Panc1 (cell line): ENCODE data around the gene LRRC37B. TPM values are rescaled to one million over a fixed set of nuclear protein-coding genes. Genes with fewer than 3 reads are reported as not detected.

Source experiments
- ATAC-seq: fragments of 200-7000 bp; cut with Tn5 transposase; 2 replicates; pipeline ENCODE4 v1.9.1; 2020; ENCODE audit warnings: mild to moderate bottlenecking, moderate library complexity
- BruUV-seq: library from RNA; stranded (reverse); fragments of 400-500 nt; replicated peaks from 2 replicates; lab custom pipeline; 2021; lab: Mats Ljungman, UMichigan
- CTCF ChIA-PET: fragments of 300-600 bp; sonication (Branson Sonifier 250); formaldehyde crosslinking; loops from one replicate; lab custom pipeline; 2022; ENCODE audit warnings: antibody characterized with exemption; lab: Charles Lee
- POLR2A ChIA-PET: fragments of 300-600 bp; sonication (Branson Sonifier 250); formaldehyde crosslinking; loops from one replicate; lab custom pipeline; 2022; ENCODE audit warnings: antibody characterized with exemption; lab: Charles Lee
- DNase-seq: peaks from one replicate; pipeline ENCODE4 v3.0.0-alpha.2; 2010; ENCODE audit warnings: low read depth, low spot score
- H3K27ac ChIP-seq: 2 replicates; pipeline ENCODE4 v1.5.1; 2011; ENCODE audit warnings: mild to moderate bottlenecking, low read length, inconsistent platforms
- H3K27me3 ChIP-seq: fragments of 200-500 bp; sonication (Bioruptor generic); 2 replicates; pipeline ENCODE4 v1.6.0; 2014; ENCODE audit warnings: low read length, inconsistent platforms; ENCODE audit not compliant: control insufficient read depth, insufficient read depth
- H3K36me3 ChIP-seq: fragments of 200-500 bp; sonication (Bioruptor generic); 2 replicates; pipeline ENCODE4 v1.5.1; 2014; ENCODE audit warnings: inconsistent platforms, mild to moderate bottlenecking, low read length, moderate library complexity; ENCODE audit not compliant: control insufficient read depth, insufficient read depth
- H3K4me1 ChIP-seq: 2 replicates; pipeline ENCODE4 v1.5.1; 2011; ENCODE audit warnings: inconsistent platforms, mild to moderate bottlenecking, low read length, moderate library complexity; ENCODE audit not compliant: control insufficient read depth, insufficient read depth
- H3K4me3 ChIP-seq, 2 experiments: 2 replicates each; pipeline ENCODE4 v1.5.1; 2011 to 2012; ENCODE audit warnings: low read depth in 2 of 2, low read length in 2 of 2, mild to moderate bottlenecking in 2 of 2, inconsistent platforms in 1 of 2, moderate library complexity in 1 of 2
- H3K9me3 ChIP-seq: fragments of 200-500 bp; sonication (Bioruptor generic); 2 replicates; pipeline ENCODE4 v1.5.1; 2014; ENCODE audit warnings: low read depth, mild to moderate bottlenecking, inconsistent platforms, low read length, moderate library complexity; ENCODE audit not compliant: control insufficient read depth, insufficient read depth
- POLR2AphosphoS5 ChIP-seq: IDR thresholded peaks from 2 replicates; pipeline ENCODE4 v1.6.1; 2012; ENCODE audit warnings: mild to moderate bottlenecking, low read depth, low read length, moderate library complexity
- SIN3A ChIP-seq: IDR thresholded peaks from 2 replicates; pipeline ENCODE4 v1.6.1; 2012; ENCODE audit warnings: low read depth, mild to moderate bottlenecking, low read length, moderate library complexity, borderline replicate concordance; ENCODE audit not compliant: insufficient read depth
- TCF7L2 ChIP-seq: IDR thresholded peaks from 2 replicates; pipeline ENCODE4 v1.6.1; 2011; ENCODE audit warnings: mild to moderate bottlenecking, low read depth, low read length, inconsistent platforms
- in situ Hi-C: cut with HindIII; loops from 2 replicates; pipeline ENCODE4 v1.10.0; 2016; ENCODE audit warnings: low sequenced_read_pairs, low pct_unique_long_range_greater_than_20kb
- intact Hi-C: fragments of 100-400 bp; cut with micrococcal nuclease; formaldehyde crosslinking; loops from one replicate; pipeline ENCODE4 v1.10.0; 2022; ENCODE audit not compliant: unreplicated experiment
- total RNA-seq: library from RNA; stranded (reverse); gene quantifications from one replicate; pipeline ENCODE4 v1.2.1, GENCODE V29; 2021; ENCODE audit not compliant: unreplicated experiment
- TF ChIP-seq, protein P1 (sequence below), 2 experiments: IDR thresholded peaks; 2 replicates each; pipeline ENCODE4 v1.6.1; 2011 to 2012; ENCODE audit warnings: low read depth in 2 of 2, control low read depth in 1 of 2, low read length in 1 of 2, mild to moderate bottlenecking in 1 of 2, moderate library complexity in 1 of 2; ENCODE audit not compliant: insufficient read depth in 1 of 2
- TF ChIP-seq, protein P2 (sequence below): fragments of 450-650 bp; IDR thresholded peaks from 2 replicates; pipeline ENCODE4 v1.5.1; 2017; ENCODE audit warnings: mild to moderate bottlenecking

Gene LRRC37B
- total RNA-seq, 1 experiment from 2014 or later, result 24.9 TPM

GRCh38 chr17:32019228-32019627, 12.0 kb downstream of the LRRC37B start:
- BruUV-seq, result no TSS peak
- no peaks in the 10 kb centered on the region for H3K36me3 ChIP-seq
- H3K4me3 ChIP-seq, result no peak overlapping the region
- H3K9me3 ChIP-seq, result no peaks in the 10 kb centered on the region
- no peaks in the 10 kb centered on the region for H3K27me3 ChIP-seq
- in situ Hi-C loops (no loop called here), intact Hi-C loops (no loop called here)
- CTCF ChIA-PET, result no interaction called here
- H3K4me1 ChIP-seq, result peaks cover 10% of the 10 kb centered on the region; the same call in 1 of the 2 replicates
- POLR2A ChIA-PET, result no interaction called here
- no peak overlapping the region for H3K27ac ChIP-seq
- ATAC-seq (no peak), DNase-seq (no peak)
- TF ChIP-seq SIN3A (no peak), POLR2AphosphoS5 (no peak), TCF7L2 (no peak)
- TF ChIP-seq, protein P1, sequence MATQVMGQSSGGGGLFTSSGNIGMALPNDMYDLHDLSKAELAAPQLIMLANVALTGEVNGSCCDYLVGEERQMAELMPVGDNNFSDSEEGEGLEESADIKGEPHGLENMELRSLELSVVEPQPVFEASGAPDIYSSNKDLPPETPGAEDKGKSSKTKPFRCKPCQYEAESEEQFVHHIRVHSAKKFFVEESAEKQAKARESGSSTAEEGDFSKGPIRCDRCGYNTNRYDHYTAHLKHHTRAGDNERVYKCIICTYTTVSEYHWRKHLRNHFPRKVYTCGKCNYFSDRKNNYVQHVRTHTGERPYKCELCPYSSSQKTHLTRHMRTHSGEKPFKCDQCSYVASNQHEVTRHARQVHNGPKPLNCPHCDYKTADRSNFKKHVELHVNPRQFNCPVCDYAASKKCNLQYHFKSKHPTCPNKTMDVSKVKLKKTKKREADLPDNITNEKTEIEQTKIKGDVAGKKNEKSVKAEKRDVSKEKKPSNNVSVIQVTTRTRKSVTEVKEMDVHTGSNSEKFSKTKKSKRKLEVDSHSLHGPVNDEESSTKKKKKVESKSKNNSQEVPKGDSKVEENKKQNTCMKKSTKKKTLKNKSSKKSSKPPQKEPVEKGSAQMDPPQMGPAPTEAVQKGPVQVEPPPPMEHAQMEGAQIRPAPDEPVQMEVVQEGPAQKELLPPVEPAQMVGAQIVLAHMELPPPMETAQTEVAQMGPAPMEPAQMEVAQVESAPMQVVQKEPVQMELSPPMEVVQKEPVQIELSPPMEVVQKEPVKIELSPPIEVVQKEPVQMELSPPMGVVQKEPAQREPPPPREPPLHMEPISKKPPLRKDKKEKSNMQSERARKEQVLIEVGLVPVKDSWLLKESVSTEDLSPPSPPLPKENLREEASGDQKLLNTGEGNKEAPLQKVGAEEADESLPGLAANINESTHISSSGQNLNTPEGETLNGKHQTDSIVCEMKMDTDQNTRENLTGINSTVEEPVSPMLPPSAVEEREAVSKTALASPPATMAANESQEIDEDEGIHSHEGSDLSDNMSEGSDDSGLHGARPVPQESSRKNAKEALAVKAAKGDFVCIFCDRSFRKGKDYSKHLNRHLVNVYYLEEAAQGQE (IDR thresholded peaks at IDR 0.05; ENCODE audit: insufficient read depth in 1 of 2, low read depth in 2 of 2, low read length in 1 of 2), result no peak
- TF ChIP-seq, protein P2, sequence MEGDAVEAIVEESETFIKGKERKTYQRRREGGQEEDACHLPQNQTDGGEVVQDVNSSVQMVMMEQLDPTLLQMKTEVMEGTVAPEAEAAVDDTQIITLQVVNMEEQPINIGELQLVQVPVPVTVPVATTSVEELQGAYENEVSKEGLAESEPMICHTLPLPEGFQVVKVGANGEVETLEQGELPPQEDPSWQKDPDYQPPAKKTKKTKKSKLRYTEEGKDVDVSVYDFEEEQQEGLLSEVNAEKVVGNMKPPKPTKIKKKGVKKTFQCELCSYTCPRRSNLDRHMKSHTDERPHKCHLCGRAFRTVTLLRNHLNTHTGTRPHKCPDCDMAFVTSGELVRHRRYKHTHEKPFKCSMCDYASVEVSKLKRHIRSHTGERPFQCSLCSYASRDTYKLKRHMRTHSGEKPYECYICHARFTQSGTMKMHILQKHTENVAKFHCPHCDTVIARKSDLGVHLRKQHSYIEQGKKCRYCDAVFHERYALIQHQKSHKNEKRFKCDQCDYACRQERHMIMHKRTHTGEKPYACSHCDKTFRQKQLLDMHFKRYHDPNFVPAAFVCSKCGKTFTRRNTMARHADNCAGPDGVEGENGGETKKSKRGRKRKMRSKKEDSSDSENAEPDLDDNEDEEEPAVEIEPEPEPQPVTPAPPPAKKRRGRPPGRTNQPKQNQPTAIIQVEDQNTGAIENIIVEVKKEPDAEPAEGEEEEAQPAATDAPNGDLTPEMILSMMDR, result no peak

DNA sequence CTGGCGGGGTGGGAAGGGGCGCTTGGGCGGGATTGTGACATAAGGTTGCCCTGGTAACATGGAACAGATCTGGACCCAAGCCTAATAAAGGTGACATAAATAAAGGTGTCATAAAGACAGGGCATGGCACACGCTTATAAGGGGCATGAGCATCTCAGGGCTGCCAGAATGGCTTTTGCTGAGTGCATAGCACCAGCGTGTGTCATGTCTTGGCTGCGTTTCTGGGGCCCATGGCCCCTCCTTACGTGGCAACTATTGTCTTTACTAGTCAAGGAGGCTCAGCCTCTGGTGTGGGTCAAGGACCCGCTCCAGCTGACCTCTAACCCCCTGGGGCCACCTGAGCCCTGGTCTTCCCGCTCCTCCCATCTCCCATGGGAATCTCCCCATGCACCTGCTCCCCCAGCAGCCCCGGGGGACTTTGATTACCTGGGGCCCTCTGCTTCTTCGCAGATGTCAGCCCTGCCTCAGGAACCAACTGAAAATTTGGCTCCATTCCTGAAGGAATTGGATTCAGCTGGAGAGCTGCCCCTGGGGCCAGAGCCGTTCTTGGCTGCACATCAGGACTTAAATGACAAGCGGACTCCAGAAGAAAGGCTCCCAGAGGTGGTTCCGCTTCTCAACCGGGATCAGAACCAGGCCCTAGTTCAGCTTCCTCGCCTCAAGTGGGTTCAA, 13.9 kb downstream of the LRRC37B start:
- no peak for ATAC-seq
- no peaks in the 10 kb centered on the region for H3K27me3 ChIP-seq
- no peak overlapping the region for H3K4me3 ChIP-seq
- H3K9me3 ChIP-seq, result no peaks in the 10 kb centered on the region
- H3K4me1 ChIP-seq, result no peaks in the 10 kb centered on the region
- no peak overlapping the region for H3K27ac ChIP-seq
- CTCF ChIA-PET, result no interaction called here
- in situ Hi-C loops (no loop called here), intact Hi-C loops (no loop called here)
- DNase-seq, result no peak
- TF ChIP-seq, protein P2, result no peak
- TF ChIP-seq POLR2AphosphoS5 (no peak), SIN3A (no peak), TCF7L2 (no peak)
- TF ChIP-seq, protein P1 (IDR thresholded peaks at IDR 0.05; ENCODE audit: insufficient read depth in 1 of 2, low read depth in 2 of 2, low read length in 1 of 2), result no peak
- POLR2A ChIA-PET, result no interaction called here
- BruUV-seq, result no TSS peak
- no peaks in the 10 kb centered on the region for H3K36me3 ChIP-seq
